AG04449 (cell line): Measurements from ENCODE around the gene CES2.
"Not testable (repeated sequence)": the region's sequence is repeated elsewhere in the genome, so short reads cannot be mapped to it uniquely, and the experiment has no call there.

Source experiments
- CTCF ChIA-PET: fragments of 350-600 bp; formaldehyde crosslinking; extraction: SDS; loops from one replicate; lab custom pipeline; 2021; ENCODE audit warnings: antibody characterized with exemption; lab: Yijun Ruan, JAX
- POLR2A ChIA-PET: fragments of 400-600, 350-600 bp; formaldehyde crosslinking; extraction: SDS; loops from one replicate; lab custom pipeline; 2020; ENCODE audit warnings: antibody characterized with exemption, inconsistent platforms; lab: Yijun Ruan, JAX
- DNase-seq: peaks from one replicate; pipeline ENCODE4 v3.0.0-alpha.2; 2010; ENCODE audit warnings: low read depth, low spot score
- H3K4me3 ChIP-seq: 2 replicates; pipeline ENCODE4 v1.5.1; 2011; ENCODE audit warnings: low read depth, mild to moderate bottlenecking, control low read depth, low read length
- TF ChIP-seq, protein P1 (sequence below): IDR thresholded peaks from one replicate; pipeline ENCODE4 v1.5.1; 2011; ENCODE audit warnings: mild to moderate bottlenecking, moderate library complexity, low read length, control low read depth, inconsistent platforms; ENCODE audit not compliant: insufficient read depth; ENCODE audit errors: missing control alignments

The CES2 gene

GRCh38 chr16:66939366-66939765 lies 4.0 kb downstream of the CES2 start:
- no peak overlapping the region for H3K4me3 ChIP-seq
- TF ChIP-seq, protein P1, sequence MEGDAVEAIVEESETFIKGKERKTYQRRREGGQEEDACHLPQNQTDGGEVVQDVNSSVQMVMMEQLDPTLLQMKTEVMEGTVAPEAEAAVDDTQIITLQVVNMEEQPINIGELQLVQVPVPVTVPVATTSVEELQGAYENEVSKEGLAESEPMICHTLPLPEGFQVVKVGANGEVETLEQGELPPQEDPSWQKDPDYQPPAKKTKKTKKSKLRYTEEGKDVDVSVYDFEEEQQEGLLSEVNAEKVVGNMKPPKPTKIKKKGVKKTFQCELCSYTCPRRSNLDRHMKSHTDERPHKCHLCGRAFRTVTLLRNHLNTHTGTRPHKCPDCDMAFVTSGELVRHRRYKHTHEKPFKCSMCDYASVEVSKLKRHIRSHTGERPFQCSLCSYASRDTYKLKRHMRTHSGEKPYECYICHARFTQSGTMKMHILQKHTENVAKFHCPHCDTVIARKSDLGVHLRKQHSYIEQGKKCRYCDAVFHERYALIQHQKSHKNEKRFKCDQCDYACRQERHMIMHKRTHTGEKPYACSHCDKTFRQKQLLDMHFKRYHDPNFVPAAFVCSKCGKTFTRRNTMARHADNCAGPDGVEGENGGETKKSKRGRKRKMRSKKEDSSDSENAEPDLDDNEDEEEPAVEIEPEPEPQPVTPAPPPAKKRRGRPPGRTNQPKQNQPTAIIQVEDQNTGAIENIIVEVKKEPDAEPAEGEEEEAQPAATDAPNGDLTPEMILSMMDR = no peak
- CTCF ChIA-PET = interaction anchor here (1.6 to 9.1 kb wide), 3 partner anchors 34 to 246 kb away, joined by 3 to 100 read pairs (median 3); no protein-coding TSS in a partner anchor
- POLR2A ChIA-PET = interaction anchor here (0.5 kb wide), 1 partner anchor 211 kb away, joined by 3 read pairs; no protein-coding TSS in a partner anchor
- DNase-seq = no peak

- POLR2A ChIA-PET = no interaction called here
- CTCF ChIA-PET = interaction anchor here (1.2 to 9.1 kb wide), 3 partner anchors 35 to 77 kb away, joined by 3 to 100 read pairs (median 3); no protein-coding TSS in a partner anchor
- no peak overlapping the region for H3K4me3 ChIP-seq
- TF ChIP-seq, protein P1 = no peak
- DNase-seq = no peak
Observed at GRCh38 chr16:66940236-66940635, 4.9 kb downstream of the CES2 start.

DNA sequence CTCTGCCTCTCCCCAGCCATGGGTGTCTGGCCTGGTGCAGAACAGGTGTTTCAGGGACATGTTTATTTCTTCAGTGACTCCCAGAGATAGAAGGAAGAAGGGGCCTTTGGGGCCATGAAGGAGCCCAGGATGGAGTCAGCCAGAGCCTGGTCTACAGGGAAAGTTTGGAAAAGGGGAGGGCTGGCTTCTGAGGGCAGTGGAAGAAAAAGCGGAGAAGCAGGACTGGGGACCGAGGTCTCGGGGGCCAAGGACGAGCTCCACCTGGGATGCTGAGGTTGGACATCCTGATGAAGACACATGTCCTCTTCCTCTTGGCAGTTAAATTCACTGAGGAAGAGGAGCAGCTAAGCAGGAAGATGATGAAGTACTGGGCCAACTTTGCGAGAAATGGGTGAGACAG lies 7.7 kb downstream of the CES2 start:
- TF ChIP-seq, protein P1 = no peak
- POLR2A ChIA-PET = interaction anchor here (0.7 kb wide), 1 partner anchor 237 kb away, joined by 3 read pairs; no protein-coding TSS in a partner anchor
- no peak for DNase-seq
- no peak overlapping the region for H3K4me3 ChIP-seq
- CTCF ChIA-PET = interaction anchor here (1.0 to 9.1 kb wide), 10 partner anchors 9 to 242 kb away, joined by 3 to 100 read pairs (median 5); partner anchors contain the start of gene CIAO2B

GRCh38 chr16:66943426-66944053 lies 8.2 kb downstream of the CES2 start:
- TF ChIP-seq, protein P1 = no peak
- H3K4me3 ChIP-seq = no peak overlapping the region
- POLR2A ChIA-PET = interaction anchor here (0.7 kb wide), 1 partner anchor 236 kb away, joined by 3 read pairs; no protein-coding TSS in a partner anchor
- CTCF ChIA-PET = interaction anchor here (0.6 to 9.1 kb wide), 14 partner anchors 10 to 254 kb away, joined by 3 to 100 read pairs (median 4); partner anchors contain the start of genes CES3 and CIAO2B
- DNase-seq = no peak

DNA sequence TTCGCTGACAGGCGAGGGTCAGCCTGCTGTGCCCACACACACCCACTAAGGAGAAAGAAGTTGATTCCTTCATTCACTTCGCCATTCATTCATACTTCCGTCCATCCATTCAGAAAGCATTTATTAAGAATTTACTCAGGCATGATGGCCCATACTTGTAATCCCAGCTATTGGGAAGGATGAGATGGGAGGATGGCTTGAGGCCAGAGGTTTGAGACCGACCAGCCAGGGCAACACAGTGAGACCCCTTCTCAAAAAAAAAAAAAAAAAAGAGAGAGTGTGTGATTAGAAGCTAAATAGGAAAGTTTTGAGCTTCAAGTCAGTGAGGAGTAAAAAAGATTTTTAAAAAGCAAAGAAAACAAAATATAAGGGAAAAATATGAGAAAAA lies 8.7 kb downstream of the CES2 start:
- no peak for DNase-seq
- ChIA-PET POLR2A (no interaction called here), CTCF (interaction anchor here (0.6 to 9.1 kb wide), 11 partner anchors 10 to 254 kb away, joined by 3 to 100 read pairs (median 4); partner anchors contain the start of genes CES3 and CIAO2B)
- no peak overlapping the region for H3K4me3 ChIP-seq
- TF ChIP-seq, protein P1 = no peak

- not testable (repeated sequence) for H3K4me3 ChIP-seq, DNase-seq
- CTCF ChIA-PET = interaction anchor here (1.5 to 9.1 kb wide), 5 partner anchors 9 to 48 kb away, joined by 5 to 100 read pairs (median 9); partner anchors contain the start of gene CES3
- POLR2A ChIA-PET = interaction anchor here (1.5 kb wide), 1 partner anchor 14 kb away, joined by 4 read pairs; no protein-coding TSS in a partner anchor
Observed at GRCh38 chr16:66944971-66945370, 9.7 kb downstream of the CES2 start.
